GM10266 (cell line): ENCODE results near the gene FOXO4.

ENCODE experiments used
- DNase-seq: peaks from one replicate; pipeline ENCODE4 v3.0.0; 2012; ENCODE audit errors: extremely low spot score
- TF ChIP-seq, protein P1 (sequence below): IDR thresholded peaks from 2 replicates; pipeline ENCODE4 v1.5.1; 2012; ENCODE audit warnings: mild to moderate bottlenecking, low read depth; ENCODE audit not compliant: control insufficient read depth, insufficient read depth; ENCODE audit errors: missing control alignments

The FOXO4 gene

DNA sequence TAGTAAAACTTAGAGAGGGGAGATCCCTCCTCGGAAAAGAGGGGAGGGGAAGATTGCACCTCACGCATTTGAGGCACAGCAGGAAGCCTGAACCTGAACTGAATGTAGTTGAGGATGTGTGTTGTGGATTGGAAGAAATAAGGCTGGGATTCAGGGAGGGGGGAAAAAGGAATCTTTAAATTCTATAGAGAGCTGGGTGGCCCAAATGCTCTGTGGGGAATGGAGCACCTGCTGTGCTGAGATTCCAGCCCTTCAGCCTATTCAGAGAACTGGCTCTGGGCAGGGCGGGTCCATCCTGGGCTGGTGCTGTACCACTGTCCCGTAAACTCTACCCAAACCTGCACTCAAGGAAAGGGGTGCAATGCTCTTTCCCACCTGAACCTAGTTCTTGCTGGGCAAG lies 4.1 kb downstream of the FOXO4 start:
- no peak for DNase-seq
- TF ChIP-seq, protein P1, sequence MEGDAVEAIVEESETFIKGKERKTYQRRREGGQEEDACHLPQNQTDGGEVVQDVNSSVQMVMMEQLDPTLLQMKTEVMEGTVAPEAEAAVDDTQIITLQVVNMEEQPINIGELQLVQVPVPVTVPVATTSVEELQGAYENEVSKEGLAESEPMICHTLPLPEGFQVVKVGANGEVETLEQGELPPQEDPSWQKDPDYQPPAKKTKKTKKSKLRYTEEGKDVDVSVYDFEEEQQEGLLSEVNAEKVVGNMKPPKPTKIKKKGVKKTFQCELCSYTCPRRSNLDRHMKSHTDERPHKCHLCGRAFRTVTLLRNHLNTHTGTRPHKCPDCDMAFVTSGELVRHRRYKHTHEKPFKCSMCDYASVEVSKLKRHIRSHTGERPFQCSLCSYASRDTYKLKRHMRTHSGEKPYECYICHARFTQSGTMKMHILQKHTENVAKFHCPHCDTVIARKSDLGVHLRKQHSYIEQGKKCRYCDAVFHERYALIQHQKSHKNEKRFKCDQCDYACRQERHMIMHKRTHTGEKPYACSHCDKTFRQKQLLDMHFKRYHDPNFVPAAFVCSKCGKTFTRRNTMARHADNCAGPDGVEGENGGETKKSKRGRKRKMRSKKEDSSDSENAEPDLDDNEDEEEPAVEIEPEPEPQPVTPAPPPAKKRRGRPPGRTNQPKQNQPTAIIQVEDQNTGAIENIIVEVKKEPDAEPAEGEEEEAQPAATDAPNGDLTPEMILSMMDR, result no peak

DNA sequence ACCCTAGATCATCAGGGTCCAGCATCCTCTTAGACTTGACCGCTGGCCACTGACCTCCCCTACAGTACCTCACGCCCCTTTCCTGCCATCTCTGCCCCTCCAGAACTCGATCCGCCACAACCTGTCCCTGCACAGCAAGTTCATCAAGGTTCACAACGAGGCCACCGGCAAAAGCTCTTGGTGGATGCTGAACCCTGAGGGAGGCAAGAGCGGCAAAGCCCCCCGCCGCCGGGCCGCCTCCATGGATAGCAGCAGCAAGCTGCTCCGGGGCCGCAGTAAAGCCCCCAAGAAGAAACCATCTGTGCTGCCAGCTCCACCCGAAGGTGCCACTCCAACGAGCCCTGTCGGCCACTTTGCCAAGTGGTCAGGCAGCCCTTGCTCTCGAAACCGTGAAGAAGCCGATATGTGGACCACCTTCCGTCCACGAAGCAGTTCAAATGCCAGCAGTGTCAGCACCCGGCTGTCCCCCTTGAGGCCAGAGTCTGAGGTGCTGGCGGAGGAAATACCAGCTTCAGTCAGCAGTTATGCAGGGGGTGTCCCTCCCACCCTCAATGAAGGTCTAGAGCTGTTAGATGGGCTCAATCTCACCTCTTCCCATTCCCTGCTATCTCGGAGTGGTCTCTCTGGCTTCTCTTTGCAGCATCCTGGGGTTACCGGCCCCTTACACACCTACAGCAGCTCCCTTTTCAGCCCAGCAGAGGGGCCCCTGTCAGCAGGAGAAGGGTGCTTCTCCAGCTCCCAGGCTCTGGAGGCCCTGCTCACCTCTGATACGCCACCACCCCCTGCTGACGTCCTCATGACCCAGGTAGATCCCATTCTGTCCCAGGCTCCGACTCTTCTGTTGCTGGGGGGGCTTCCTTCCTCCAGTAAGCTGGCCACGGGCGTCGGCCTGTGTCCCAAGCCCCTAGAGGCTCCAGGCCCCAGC lies 5.2 kb downstream of the FOXO4 start:
- TF ChIP-seq, protein P1, result no peak

DNA sequence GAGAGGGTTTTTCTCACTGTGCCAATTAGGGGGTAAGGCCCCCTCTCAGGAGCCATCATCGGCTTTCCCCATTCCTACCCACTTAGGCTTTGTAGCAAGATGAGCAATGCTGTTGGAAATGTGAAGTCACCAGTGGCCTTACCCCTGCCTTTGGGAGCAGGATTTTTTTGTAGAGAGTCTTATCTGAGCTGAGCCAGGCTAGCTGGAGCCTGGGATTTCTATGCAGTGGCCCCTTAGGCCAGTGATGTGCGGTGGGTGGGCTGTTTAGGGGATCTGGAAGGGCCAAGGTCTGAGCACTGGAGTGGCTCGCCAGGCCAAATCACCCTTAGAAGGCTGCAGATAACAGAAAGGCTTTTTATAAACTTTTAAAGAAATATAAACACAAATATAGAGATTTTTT lies 6.6 kb downstream of the FOXO4 start:
- TF ChIP-seq, protein P1, result no peak
- no peak for DNase-seq

More for the DNA sequence above, 5.2 kb downstream of the FOXO4 start:
- DNase-seq, result no peak

DNA sequence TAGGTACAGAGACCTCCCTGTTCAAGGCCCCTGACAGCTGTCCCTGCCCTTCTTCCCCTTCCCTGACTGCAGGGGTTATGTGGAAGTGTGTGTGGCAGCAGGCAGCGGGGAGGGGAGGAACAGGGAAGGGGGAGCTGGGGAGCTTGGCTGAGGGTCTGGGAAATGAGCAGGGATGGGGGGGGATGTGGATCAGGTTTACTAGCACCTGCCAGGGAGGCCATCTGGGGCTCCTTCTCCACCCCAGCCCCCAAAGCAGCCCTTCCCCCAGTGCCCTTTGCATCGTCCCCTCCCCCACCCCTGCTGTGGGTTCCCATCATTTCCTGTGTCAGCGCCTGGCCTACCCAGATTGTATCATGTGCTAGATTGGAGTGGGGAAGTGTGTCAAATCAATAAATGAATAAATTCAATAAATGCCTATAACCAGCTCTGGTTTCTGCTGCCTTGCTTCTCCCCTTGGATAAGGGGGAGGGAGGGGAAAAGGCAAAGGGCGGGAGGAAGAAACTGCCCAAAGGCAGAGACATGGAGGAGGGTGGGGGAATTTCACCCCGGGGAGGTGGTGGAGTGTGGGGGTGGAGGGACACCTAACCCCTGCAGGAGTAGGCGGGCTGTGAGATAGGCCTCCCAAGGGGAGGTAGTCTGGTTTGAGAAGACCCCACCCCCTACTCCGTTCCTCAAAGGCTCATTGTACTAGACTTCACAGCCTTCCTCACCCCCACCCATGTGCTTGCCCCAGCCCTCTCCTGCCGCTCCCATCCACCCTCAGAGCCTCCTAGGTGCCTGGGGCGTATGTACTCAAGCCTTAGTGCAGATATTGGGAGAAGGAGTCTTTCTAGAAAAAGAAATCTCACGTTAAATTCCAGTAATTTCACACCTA lies 7.7 kb downstream of the FOXO4 start:
- TF ChIP-seq, protein P1, result no peak
- peak; percentile 36 for DNase-seq

DNA sequence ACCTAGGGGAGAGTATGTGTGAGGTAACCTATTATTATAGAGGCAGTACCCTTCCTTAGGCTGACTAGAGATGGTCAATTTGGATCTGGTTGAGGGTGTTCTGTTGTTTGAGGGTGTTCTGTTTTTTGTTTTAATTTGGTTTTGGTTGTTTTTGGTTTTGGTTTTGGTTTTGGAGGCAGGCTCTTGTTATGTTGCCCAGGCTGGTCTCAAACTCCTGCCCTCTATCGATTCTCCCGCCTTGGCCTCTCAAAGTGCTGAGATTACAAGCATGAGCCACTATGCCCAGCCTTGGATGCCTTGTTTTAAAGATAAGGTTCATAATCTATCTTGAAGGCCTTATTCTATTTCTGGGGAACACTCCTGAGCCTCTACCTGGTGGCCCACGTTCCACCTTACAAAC lies 10.0 kb downstream of the FOXO4 start:
- DNase-seq, result no peak
- TF ChIP-seq, protein P1, result no peak

DNA sequence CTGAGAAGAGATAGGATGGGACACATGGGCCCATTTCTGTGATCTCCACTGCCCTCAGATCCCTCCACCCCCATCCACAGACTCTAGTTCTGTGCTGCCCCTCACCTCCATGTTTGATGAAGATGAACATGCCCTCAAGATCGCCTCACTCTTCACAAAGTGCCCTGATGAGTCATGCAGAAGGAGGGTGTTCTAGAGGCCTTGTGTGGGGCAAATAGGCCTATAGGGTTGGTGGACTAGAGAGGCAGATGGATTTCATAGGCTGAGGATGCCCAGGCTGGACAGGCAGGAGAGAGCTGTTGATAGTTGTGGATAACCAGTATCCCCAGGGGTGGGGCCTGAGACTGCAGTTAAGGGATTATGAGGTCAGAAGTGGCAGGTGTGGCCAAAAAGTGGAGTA lies 10.8 kb downstream of the FOXO4 start, which contains the start of gene CXorf65:
TSS of gene CXorf65 (minus strand) at position 314 of the 400 bp plus-strand sequence. CDS start at position 130, 184 bp downstream.
- no peak for DNase-seq
- TF ChIP-seq, protein P1, result no peak
